Measurements from ENCODE around the gene SCFD2. TPM values are rescaled to one million over a fixed set of nuclear protein-coding genes. Genes with fewer than 3 reads are reported as not detected.

SCFD2 gene
- total RNA-seq, 1 experiment from 2014 or later: 36.6 TPM

DNA sequence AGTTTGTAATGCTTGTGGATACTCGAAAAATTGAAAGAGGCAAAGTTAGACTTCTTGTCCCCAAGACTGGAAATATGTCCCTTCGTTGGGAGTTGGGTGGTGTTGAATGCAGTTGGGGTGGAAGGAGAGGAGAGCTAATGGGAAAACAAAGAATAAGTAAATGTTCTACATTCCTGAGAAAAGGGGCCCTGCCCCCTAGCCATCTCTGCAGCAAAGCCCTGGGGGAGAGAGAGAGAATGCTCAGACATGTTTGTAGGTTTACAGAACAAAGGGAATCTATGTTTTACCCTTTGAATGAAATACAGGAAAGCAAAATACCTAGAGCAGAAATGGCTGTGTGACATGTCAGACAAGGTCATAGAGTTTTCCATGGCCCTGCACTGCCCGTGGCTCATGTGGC lies 415.6 kb downstream of the SCFD2 start:
- CTCF ChIA-PET: no interaction called here

DNA sequence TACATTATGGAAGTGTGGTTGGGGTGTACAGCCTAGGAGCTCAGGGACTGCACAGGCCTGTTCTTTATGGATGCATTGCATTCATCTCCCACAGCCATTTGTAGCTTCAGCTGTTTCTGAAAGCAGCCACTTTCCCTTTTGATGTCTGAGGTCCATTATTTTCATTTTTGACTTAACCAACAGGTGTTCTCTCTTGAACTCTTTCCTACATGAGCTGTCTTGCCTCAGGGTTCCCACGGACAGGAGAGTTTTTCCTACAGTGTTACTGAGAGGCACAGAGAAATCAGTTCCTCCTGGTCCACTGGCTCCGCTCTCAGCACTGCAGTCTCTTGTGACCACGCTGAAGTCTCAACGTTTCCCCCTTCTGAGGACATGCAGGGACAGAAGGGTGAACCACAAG lies 416.5 kb downstream of the SCFD2 start:
- no peak for TF ChIP-seq EZH2 (IDR thresholded peaks at IDR 0.05; ENCODE audit: low read length, unreplicated experiment)
- TF ChIP-seq CTCF (conservative IDR thresholded peaks at IDR 0.05; ENCODE audit: low read depth, low read length): no peak
- TF ChIP-seq EZH2phosphoT487 (IDR thresholded peaks at IDR 0.05; ENCODE audit: borderline replicate concordance, low read length): no peak
- Histone ChIP-seq H3K9me2 (replicated peaks; ENCODE audit: low read length) (no peaks in the 10 kb centered on the region), H3K36me3 (ENCODE audit: low read depth, low read length) (no peaks in the 10 kb centered on the region), H3K4me2 (ENCODE audit: low read length) (no peak overlapping the region), H3K4me3 (ENCODE audit: low read length) (no peak overlapping the region), H4K20me1 (ENCODE audit: low read length) (no peaks in the 10 kb centered on the region), H3K9me3 (ENCODE audit: low read length) (no peaks in the 10 kb centered on the region), H3K27me3 (ENCODE audit: low read length) (no peaks in the 10 kb centered on the region), H3K27ac (ENCODE audit: low read length) (no peak overlapping the region), H3K4me1 (ENCODE audit: insufficient read depth, low read length) (no peaks in the 10 kb centered on the region), H3F3A (ENCODE audit: low read length, unreplicated experiment) (no peaks in the 10 kb centered on the region), H3K9ac (ENCODE audit: low read length) (no peak overlapping the region), H3K79me2 (ENCODE audit: low read length) (no peaks in the 10 kb centered on the region), H2AFZ (ENCODE audit: low read length) (no peak overlapping the region)
- DNase-seq: no peak
- CTCF ChIA-PET: no interaction called here
- no peak for ATAC-seq
- intact Hi-C loops (cut with micrococcal nuclease): no loop called here
- POLR2A ChIA-PET (ENCODE audit: unreplicated experiment): no interaction called here
- BruUV-seq (replicated peaks): no TSS peak

More for the DNA sequence above, 415.6 kb downstream of the SCFD2 start:
- Histone ChIP-seq H3K9me2 (replicated peaks; ENCODE audit: low read length) (no peaks in the 10 kb centered on the region), H3K79me2 (ENCODE audit: low read length) (no peaks in the 10 kb centered on the region), H3K27me3 (ENCODE audit: low read length) (no peaks in the 10 kb centered on the region), H4K20me1 (ENCODE audit: low read length) (no peaks in the 10 kb centered on the region), H3K36me3 (ENCODE audit: low read depth, low read length) (no peaks in the 10 kb centered on the region), H3K4me2 (ENCODE audit: low read length) (no peak overlapping the region), H3K4me3 (ENCODE audit: low read length) (no peak overlapping the region), H3K27ac (ENCODE audit: low read length) (no peak overlapping the region), H2AFZ (ENCODE audit: low read length) (no peak overlapping the region), H3K9me3 (ENCODE audit: low read length) (no peaks in the 10 kb centered on the region), H3K4me1 (ENCODE audit: insufficient read depth, low read length) (no peaks in the 10 kb centered on the region), H3F3A (ENCODE audit: low read length, unreplicated experiment) (no peaks in the 10 kb centered on the region), H3K9ac (ENCODE audit: low read length) (no peak overlapping the region)
- intact Hi-C loops (cut with micrococcal nuclease): no loop called here
- no TSS peak for BruUV-seq (replicated peaks)
- ATAC-seq (no peak), DNase-seq (no peak)
- TF ChIP-seq CTCF (conservative IDR thresholded peaks at IDR 0.05; ENCODE audit: low read depth, low read length) (no peak), EZH2phosphoT487 (IDR thresholded peaks at IDR 0.05; ENCODE audit: borderline replicate concordance, low read length) (no peak), EZH2 (IDR thresholded peaks at IDR 0.05; ENCODE audit: low read length, unreplicated experiment) (no peak)
- POLR2A ChIA-PET (ENCODE audit: unreplicated experiment): no interaction called here

- no peak overlapping the region for H3K9ac ChIP-seq (ENCODE audit: low read length)
- no peaks in the 10 kb centered on the region for H3K27me3 ChIP-seq (ENCODE audit: low read length)
- no peak overlapping the region for H2AFZ ChIP-seq (ENCODE audit: low read length)
- ATAC-seq (no peak), DNase-seq (no peak)
- POLR2A ChIA-PET (ENCODE audit: unreplicated experiment): no interaction called here
- no peak overlapping the region for H3K4me3 ChIP-seq (ENCODE audit: low read length)
- TF ChIP-seq EZH2 (IDR thresholded peaks at IDR 0.05; ENCODE audit: low read length, unreplicated experiment) (no peak), EZH2phosphoT487 (IDR thresholded peaks at IDR 0.05; ENCODE audit: borderline replicate concordance, low read length) (no peak), CTCF (conservative IDR thresholded peaks at IDR 0.05; ENCODE audit: low read depth, low read length) (no peak)
- intact Hi-C loops (cut with micrococcal nuclease): no loop called here
- no TSS peak for BruUV-seq (replicated peaks)
- H3K4me2 ChIP-seq (ENCODE audit: low read length): no peak overlapping the region
- no peaks in the 10 kb centered on the region for H4K20me1 ChIP-seq (ENCODE audit: low read length)
- H3K36me3 ChIP-seq (ENCODE audit: low read depth, low read length): no peaks in the 10 kb centered on the region
- no peaks in the 10 kb centered on the region for H3K79me2 ChIP-seq (ENCODE audit: low read length)
- no peaks in the 10 kb centered on the region for H3K9me2 ChIP-seq (replicated peaks; ENCODE audit: low read length)
- H3K4me1 ChIP-seq (ENCODE audit: insufficient read depth, low read length): no peaks in the 10 kb centered on the region
- no peaks in the 10 kb centered on the region for H3K9me3 ChIP-seq (ENCODE audit: low read length)
- CTCF ChIA-PET: no interaction called here
- no peak overlapping the region for H3K27ac ChIP-seq (ENCODE audit: low read length)
- no peaks in the 10 kb centered on the region for H3F3A ChIP-seq (ENCODE audit: low read length, unreplicated experiment)
These were observed 417.8 kb downstream of the SCFD2 start for GRCh38 chr4:52948057-52948423.

Data from PC-3 (cell line).